Endometrium (tissue), 2 donors: Measurements from ENCODE around the gene CDYL.
A peak's percentile ranks its signal among the peaks of the same experiment; 100 is the strongest.

Source experiments
- FAIRE-seq: peaks from 2 replicates; lab custom pipeline; 2012; peaks lifted over from hg19 to GRCh38; lab: Jason Lieb, UNC
- donor health status: control.
- donor health status: control.

CDYL gene

DNA sequence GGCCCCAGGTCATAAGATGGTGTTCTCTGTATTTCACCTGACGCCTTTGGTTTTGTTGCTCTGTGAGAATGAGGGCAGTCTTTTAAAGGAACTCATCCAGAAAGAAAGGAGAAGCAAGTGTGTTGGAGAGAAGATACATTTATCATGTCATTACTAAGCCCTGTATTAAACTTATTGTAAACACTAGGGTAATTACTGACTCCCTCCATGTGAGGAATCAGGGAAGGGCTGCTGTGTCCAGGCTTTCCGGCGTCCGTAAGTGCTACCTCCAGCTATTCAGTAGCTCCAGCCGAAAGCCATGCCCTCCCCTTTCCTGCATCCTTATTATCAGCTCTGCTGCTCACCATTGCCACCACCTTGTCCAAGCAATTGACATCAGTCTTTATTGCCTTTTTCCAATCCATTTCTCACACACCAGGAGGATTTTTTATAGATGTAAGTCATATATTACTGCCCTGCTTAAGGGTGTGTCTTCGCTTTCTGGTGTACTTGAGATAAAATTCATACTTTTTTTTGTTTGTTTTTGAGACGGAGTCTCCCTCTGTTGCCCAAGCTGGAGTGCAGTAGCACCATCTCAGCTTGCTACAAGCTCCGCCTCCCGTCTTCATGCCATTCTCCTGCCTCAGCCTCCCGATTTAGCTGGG lies 133.0 kb downstream of the CDYL start:
- FAIRE-seq, result no peak

DNA sequence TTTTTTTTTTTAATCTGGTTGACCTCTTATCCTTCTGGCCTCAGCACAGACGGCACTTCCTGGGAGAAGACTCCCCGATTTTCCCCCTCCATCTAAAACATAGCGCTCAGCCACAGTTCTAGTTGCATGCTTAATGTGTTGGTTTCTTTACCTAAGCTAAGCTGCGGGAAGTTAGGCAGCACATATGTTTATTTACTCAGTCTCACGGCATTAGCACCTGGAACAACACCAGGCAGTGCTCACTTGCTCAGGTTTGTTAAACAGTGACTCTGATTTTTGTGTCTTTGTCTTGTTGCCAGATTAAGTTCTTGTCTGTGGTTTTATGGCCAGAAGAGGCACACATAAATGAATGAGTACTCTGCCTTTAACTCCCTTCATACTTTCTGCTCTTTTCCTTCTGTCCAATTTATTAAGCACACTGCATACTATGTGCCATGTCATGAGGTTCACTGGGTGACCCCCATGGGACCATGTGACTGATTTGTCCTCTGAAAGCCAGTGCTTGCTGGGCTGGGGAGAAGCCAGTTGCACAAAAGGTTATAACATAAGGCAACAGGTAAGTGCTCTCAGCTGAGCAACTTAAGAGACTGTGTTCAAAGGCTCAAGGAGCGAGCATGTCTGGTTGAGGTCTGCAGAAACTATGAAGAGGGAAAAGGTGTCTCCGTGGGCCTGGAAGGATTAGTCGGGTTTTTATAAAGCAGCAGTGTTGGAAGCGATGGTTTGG lies 134.0 kb downstream of the CDYL start:
- FAIRE-seq, result no peak

DNA sequence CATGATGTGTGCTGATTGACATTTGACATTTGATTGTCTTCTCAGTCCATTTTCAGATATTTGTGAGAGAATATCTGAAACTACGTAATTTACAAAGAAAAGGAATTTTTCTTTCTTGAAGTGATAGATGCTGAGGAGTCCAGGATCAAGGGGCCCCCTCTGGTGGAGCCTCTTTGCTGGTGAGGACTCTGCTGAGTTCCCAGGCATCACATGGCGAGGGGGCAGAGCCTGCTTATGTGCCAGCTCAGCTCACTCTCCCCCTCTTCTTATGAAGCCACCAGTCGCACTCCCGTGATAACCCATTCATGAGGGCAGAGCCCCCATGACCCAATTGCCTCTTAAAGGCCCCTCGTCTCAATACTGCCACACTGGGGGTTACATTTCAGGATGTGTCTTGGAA lies 136.4 kb downstream of the CDYL start:
- FAIRE-seq, result no peak

DNA sequence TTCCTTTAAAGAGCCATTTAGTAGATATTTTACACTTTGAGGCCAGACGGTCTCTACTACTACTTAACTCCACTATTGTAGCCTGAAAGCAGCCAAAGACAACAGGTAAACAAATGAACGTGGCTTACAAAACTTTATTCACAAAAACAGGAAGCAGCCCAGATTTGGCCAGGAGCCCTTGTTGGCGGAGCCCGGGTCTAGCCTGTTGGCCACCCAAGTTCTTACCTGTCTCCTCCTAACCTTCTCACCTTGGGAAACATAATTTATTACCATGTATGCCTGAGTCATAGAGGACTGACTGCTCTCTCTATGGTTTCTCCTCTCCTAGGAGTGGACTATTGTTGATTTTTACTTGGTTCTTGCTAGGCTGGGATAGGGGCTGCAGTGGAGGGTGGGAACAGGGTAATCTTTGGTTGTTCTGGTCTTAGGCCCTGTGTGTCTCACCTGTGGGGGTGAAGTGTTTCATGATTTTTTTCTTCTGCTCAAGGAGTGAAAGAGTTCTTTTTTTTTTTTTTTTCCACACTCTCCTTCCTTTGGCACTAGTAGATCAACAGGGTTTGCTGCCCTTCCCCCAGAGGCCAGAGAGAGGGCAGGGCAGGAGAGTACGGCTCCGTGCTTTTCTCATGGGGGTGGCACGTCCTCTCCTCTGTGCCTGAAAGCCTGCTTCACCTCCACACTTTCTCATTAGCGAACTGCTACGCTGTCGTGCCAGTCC lies 137.7 kb downstream of the CDYL start:
- FAIRE-seq, result no peak

DNA sequence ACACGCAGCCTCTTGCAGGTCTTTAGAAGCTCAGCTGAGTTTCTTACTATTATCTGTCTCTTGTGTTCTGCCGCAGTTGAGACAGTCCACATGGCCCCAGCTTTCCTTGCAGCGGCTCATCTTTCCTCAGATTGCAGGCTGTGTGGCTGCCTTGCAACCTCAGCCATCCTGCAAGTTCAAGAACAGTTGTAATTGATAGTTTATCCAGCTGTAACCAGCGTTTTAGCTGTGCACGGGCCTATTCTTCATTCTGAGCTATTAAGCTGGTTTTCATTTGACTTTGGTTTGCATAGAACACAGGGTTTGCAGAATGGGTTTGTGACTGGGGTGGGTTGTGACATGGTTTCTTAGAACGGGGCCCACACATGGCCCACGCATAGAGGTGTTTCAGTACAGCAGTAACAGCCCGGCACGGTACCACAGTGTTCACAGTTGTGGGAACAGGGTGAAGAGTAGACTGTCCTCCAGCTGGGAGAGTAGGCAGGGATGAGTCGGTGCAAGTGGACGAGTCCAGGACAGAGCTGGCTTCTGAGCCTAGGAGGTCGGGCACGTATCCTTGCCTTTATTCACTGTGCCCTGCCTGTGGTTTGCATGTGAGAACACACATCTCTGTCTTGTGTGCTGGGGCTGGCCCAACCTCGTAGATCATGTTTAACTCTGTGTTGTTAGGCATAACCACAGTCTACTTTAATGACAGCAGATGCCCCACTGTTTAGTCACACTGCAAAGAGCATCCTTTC lies 138.4 kb downstream of the CDYL start:
- no peak for FAIRE-seq

DNA sequence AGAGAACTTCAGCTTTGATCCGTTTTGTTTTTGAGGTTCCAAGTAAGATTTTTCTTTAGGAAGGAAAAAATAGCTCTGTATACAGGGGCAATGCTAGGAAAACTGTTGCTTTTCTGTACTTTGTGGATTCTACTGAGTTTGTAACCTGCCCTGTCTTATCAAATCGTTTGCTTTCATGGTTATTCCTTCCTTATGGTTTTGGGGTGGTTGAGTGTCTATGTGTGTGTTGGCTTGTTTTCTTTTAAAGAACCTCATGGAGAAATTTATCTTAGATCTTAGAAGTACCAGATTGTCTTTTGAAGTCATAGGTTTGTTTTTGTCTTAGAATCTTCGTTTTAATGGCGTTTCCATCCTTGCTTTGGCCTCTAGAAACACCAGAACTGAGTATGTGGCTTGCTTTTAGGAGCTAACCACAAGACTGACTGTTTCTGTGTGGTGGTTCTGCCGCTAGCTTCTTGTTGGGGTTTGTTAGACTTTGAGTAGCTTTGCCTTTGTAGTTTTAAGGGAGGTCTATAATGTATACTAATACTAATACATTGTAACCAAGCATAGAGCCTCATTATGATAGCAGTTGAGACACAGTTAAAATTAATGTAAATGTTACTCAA lies 140.9 kb downstream of the CDYL start:
- FAIRE-seq, result no peak

DNA sequence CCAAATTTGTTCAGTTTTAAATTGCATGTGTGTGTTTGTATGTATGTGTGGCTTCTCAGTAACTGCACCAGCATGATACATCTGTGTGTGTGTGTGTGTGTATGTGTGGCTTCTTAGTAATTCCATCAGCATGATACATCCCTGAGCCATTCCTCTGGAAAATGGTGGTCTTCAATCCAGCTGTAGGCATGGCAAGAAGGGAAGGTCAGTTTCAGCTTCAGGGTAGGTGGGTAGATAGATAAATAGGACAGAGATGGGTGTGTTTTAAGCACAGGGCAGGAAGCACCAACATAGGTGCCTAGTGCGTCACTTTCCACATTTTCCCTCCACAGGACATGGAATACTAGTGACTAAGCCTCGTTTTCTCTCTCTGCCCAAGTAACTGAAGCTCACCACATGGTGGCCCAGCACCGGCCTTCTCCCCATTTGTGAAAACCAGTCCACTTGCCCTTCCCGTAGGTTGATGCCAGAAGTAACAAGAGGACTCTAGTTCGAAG lies 144.8 kb downstream of the CDYL start:
- no peak for FAIRE-seq

DNA sequence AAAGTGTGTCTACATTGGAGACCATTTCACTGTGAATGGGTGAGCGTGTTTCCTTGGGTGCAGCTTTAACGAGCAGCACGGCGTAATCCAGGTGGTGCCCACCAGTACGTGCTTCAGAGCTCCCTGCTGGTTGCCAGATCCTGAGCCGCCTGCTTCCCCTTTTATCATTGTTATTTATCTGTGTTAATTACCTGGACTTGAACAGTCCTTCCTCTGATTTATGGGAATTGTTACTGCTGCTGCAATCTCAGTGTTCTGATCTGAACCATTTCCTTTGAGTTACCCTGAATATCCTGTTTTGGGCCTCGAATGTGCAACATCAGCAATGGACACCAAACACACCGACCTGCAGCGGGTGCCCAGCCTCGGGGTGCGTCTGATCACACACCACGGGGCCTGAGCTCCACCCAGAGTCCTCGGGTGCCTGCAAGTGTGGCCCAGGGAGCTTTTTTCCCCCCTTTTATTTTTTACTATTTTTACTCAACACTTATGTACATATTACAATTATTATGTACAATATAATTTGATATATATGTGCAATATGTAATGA lies 146.4 kb downstream of the CDYL start:
- no peak for FAIRE-seq

DNA sequence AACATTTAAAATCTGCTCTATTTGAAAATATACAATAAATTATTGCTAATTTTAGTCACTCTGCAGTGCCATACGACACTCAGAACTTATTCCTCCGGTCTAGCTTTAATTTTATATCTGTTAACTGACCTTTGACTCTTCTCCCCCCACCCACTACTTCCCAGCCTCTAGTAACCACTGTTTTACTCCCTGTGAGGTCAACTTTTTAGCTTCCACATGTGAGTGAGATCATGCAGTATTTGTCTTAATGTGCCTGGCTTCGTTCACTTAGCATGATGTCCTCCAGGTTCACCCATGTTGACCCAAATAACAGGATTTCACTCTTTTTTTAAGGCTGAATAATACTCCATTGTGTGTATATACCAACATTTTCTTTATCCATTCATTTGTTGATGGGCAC lies 146.9 kb downstream of the CDYL start:
- no peak for FAIRE-seq

DNA sequence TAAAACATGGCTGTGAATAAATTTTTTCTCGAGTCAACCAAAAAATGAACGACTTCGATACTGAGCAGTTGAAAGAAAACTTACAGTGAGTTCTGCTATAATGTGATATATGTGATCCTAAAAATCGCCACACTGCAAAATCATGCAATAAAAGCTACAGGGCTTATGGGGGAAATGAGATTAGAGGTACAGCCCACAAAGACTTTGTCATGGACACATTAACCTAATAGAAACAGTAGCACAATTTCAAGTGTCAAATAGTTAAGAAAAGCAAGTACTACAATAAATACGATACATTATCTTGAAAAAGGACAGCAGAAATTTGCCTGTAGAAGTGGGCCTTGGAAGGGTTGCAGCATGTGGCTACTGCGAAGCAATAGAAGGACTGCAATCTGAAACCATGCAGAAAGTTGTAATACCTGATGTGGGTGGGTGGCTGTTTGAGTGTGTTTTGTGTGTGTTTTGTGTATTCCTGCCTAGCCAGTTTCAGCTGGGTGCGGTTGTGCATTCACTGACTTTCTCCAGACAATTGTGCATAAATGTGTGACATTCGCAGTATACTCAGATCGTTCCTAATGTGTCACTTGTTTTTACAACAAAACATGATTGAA lies 148.6 kb downstream of the CDYL start:
- FAIRE-seq, result no peak

DNA sequence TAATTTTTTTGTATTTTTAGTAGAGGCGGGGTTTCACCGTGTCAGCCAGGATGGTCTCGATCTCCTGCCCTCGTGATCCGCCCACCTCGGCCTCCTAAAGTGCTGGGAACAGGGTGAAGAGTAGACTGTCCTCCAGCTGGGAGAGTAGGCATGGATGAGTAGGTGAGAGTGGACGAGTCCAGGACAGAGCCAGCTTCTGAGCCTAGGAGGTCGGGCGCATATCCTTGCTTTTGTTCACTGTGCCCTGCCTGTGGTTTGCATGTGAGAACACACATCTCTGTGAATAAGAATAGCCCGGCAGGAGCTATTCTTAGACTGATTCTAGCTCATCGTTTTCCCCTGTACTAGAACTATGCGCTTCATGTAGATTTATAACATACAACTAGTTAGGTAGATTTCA lies 149.4 kb downstream of the CDYL start:
- FAIRE-seq, result no peak

DNA sequence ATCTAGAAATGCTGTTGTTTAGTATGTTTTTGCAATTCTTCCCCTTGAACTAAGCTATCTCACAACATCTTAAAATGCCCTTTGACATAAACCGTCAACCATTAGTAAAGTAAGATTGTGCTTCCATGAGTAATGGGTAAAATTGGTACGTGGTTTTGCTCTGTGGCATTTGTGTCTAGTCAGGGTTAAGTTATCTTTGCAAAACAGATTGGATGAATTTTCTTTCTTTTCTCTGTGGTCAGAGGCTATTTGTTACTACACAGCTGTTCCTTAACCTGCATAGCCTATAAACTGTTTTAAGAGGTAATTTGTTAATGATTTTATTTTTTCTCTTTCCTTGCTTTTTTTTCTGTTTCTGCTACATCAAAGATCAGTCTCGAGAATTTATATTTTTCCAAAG lies 152.2 kb downstream of the CDYL start:
- peak; percentile 66 for FAIRE-seq

DNA sequence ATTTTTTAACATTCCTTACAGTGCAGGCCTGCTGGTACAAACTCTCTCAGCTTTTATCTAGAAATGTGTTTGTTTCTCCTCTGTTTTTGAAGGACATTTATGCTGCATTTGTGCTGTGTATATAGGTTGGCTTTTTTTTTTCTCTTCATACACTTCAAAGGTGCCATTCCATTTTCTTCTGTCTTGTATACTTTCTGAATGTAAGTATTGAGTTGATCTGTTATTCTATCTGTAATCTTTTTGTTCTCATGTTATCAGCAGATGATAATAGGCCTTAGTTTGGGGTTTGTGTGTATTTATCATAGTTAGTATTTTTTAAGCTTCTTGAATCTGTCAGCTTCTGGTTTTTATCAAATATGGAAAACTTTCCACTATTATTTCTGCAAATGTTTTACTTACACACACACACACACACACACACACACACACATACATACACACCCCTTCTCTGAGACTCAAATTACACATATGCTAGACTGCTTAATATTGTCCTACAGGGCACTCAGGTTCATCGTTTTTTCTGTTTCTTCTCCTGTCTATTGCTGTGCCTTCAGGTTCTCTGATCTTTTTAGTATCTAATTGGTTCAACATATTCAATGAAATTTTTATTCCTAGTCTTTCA lies 153.0 kb downstream of the CDYL start:
- no peak for FAIRE-seq

DNA sequence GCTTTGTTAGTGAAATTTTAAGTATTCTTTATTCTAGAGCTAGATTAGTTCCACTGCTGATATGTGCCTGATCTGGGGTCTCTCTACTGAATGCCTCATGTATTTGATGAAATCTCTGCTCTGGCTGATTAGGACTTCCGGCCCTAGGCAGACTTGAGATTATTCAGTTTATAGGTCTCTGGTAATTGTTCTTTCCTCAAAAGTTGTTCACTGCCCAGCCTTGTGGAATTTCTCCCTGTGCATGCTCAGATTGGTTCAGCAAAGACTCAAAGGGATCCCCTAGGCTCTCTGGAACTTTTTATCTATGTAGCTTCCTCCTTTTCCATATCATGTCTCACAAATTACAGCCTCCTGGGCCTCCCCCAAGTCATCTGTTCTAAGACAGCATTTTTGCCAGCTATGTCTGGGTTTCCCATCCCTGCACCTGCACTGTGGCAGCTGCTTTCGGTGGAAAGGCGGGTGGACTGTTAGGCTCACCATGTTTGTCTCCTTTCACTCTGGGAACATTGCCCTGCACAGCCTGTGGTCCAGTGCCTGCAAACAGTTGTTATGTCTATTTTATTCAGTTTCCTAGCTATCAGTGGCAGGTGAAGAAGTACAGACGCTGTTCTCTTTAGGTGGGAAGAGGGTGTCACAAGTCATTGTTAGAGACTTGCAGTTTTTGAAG lies 154.0 kb downstream of the CDYL start:
- FAIRE-seq, result no peak

DNA sequence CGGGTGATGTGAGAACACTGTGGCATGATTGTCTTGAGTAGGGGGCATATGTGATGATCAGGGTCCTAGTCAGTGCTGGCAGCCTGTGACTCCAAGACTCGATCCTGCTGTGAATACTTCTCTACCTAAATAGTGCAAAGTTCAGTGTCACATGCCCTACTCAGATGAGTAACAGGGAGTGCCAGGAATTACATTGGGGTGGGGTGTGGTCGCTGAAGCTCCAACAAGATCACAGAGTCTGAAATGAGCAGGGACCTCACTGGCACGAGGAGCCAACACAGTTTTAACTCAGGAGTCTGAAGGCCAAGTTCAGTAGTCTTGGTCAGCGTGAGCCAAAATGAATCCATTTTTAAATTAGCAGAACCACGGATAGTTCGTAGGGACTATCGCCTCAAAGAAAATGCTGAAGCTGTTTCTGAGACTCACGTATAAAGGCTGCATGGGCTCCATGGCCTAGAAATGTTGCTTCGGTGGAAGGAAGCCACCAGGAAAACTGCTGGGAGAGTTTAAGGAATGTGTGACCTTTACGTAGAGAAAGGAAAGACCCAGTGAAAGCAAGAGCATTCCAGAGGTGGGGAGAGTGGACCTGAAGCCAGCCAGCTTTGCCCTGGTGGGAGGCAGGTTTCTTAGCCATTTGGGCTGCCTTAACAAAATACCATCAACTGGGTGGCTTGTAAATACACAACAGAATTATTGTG lies 155.5 kb downstream of the CDYL start:
- no peak for FAIRE-seq

DNA sequence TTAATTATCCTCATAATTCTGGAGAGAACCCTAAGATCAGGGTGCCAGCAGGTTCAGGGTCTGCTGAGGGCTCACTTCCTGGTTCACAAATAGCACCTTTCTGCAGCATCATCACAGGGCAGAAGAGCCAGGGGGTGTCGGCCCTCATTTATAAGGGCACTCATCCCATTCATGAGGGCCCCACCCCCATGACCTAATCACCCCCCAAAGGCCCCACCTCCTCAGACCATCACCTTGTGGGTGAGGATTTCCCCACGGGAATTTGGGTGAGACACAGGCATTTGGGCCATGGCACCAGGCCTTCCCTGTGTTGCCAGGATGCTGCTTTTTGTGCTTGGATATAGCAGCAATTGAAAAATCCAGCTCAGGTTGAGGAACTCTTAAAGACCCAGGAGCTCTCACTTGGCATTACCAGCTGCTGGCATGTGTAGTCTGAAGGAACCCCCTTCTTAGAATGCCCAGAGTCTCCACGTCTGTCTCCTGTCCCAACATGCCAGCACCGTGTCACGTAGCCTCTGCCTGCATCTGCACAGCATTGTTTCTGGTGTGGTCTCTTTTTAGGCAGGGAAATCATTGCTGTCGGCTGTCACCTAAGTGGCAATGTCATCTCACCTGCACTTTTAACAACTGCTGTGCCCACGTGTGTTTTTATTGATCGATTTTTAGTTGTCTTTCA lies 156.2 kb downstream of the CDYL start:
- FAIRE-seq, result no peak

DNA sequence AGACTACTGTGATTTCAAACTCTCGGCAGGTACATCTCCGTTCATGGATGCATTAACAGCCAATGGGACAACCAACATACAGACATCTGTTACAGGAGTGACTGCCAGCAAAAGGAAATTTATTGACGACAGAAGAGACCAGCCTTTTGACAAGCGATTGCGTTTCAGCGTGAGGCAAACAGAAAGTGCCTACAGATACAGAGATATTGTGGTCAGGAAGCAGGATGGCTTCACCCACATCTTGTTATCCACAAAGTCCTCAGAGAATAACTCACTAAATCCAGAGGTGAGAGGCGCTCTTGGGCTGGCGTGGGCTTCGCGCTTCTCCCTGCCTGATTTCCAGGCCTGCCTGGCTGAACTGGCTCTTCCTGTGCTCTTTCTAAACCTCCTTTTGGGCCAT lies 159.3 kb downstream of the CDYL start:
- no peak for FAIRE-seq

DNA sequence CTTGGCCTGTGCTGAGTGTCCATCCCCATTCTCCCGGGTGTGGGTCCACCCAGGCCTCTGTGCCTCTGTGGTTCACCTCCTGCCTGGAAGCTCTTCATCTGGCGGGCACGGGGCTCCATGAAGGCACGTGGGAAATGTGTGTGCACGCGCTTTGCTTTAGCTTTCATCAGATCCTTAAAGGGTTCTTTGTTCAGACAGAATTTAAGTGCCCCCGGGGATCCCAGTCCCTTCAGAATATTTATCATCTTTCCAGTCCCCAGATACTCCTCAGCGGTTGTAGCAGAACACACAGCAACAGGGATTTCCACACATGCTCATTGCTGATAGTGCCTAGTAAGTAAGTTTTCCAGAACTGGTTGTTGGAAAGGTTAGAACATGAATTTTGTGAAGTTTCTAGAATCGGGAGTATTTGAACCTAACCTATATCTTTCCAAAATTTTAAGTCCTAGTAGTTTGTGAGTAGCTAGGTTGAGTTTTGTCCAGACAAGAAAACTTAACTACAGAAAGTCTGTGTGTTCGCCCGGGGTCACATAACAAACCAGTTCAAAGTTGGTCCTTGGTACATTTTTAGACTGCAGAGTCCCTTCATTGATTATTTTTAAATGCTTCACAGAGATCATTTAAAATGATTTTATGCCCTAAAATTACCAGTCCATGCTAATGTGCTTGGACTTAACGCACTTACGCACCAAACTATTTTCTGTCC lies 159.9 kb downstream of the CDYL start:
- FAIRE-seq, result no peak

DNA sequence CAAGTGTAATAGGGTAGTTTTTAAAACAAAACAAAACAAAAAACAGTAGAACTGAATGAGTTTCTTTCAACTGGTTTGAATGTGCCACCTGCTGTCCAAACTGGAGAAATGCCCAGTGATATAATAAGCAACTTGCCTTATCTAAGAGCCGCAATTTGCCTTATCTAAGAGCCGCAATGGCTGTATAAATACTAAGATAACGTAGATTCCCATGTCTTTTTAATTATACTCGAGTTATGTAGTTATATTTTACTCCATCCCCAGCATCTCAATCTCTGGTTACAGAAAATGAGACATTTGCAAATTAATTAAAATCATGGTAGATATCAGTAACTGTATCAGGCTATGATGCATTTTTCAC lies 160.5 kb downstream of the CDYL start:
- peak; percentile 12 for FAIRE-seq
